Neural cell (in vitro differentiated cells): ENCODE results near the gene CXCR2. TPM values are rescaled to one million over a fixed set of nuclear protein-coding genes. Genes with fewer than 3 reads are reported as not detected.

Experiments used
- H2AFZ ChIP-seq: fragments of 200-600, 300-800 bp; sonication (generic), shearing (Covaris generic); 2 replicates; pipeline ENCODE4 v1.6.0; 2014; ENCODE audit warnings: low read depth, mild to moderate bottlenecking, antibody characterized with exemption, low read length, moderate library complexity
- H3F3A ChIP-seq: fragments of 200-600 bp; shearing (Covaris generic); 2 replicates; pipeline ENCODE4 v1.6.1; 2016; ENCODE audit warnings: mild to moderate bottlenecking, moderate library complexity, mixed read lengths, antibody characterized with exemption, low read length; ENCODE audit not compliant: insufficient read depth, poor library complexity, severe bottlenecking
- H3K27ac ChIP-seq: fragments of 200-600, 300-800 bp; sonication (generic), shearing (Covaris generic); 2 replicates; pipeline ENCODE4 v1.5.1; 2014; ENCODE audit warnings: mild to moderate bottlenecking, low read length, moderate library complexity
- H3K27me3 ChIP-seq: fragments of 300-800, 200-600 bp; sonication (generic), shearing (Covaris generic); 2 replicates; pipeline ENCODE4 v1.6.0; 2014; ENCODE audit warnings: mild to moderate bottlenecking, low read depth, low read length, moderate library complexity; ENCODE audit not compliant: insufficient read depth
- H3K36me3 ChIP-seq: fragments of 300-800, 200-600 bp; sonication (generic), shearing (Covaris generic); 2 replicates; pipeline ENCODE4 v1.5.1; 2014; ENCODE audit warnings: mild to moderate bottlenecking, antibody characterized with exemption, low read length, moderate library complexity; ENCODE audit not compliant: insufficient read depth
- H3K4me2 ChIP-seq: fragments of 300-800, 200-600 bp; sonication (generic), shearing (Covaris generic); 2 replicates; pipeline ENCODE4 v1.6.0; 2014; ENCODE audit warnings: mild to moderate bottlenecking, low read length
- H3K4me3 ChIP-seq: fragments of 300-800, 200-600 bp; sonication (generic), shearing (Covaris generic); 2 replicates; pipeline ENCODE4 v1.5.1; 2014; ENCODE audit warnings: mild to moderate bottlenecking, low read length, moderate library complexity
- H3K79me2 ChIP-seq: fragments of 200-600 bp; shearing (Covaris generic); replicated peaks from 2 replicates; pipeline ENCODE4 v1.6.0; 2014; ENCODE audit warnings: mild to moderate bottlenecking, low read length, moderate library complexity; ENCODE audit not compliant: insufficient read depth
- H3K9ac ChIP-seq: fragments of 300-800, 200-600 bp; sonication (generic), shearing (Covaris generic); 2 replicates; pipeline ENCODE4 v1.6.1; 2016; ENCODE audit warnings: mild to moderate bottlenecking, low read length, mixed read lengths
- H3K9me2 ChIP-seq: fragments of 200-600 bp; shearing (Covaris generic); 2 replicates; pipeline ENCODE4 v1.6.1; 2016; ENCODE audit warnings: mild to moderate bottlenecking, low read length, mixed read lengths; ENCODE audit not compliant: insufficient read depth
- H3K9me3 ChIP-seq: fragments of 200-600, 300-800 bp; sonication (generic), shearing (Covaris generic); 2 replicates; pipeline ENCODE4 v1.6.1; 2016; ENCODE audit warnings: mild to moderate bottlenecking, mixed run types, low read length, moderate library complexity, mixed read lengths
- H4K20me1 ChIP-seq: fragments of 200-600 bp; shearing (Covaris generic); 2 replicates; pipeline ENCODE4 v1.6.1; 2016; ENCODE audit warnings: mild to moderate bottlenecking, mixed run types; ENCODE audit not compliant: insufficient read depth
- CTCF ChIP-seq: fragments of 450-650 bp; IDR thresholded peaks from 2 replicates; pipeline ENCODE4 v1.5.1; 2014; ENCODE audit warnings: antibody characterized with exemption, mild to moderate bottlenecking, moderate library complexity; ENCODE audit not compliant: poor library complexity, severe bottlenecking
- EP300 ChIP-seq: fragments of 450-650 bp; conservative IDR thresholded peaks from 2 replicates; pipeline ENCODE4 v1.6.1; 2014; ENCODE audit warnings: antibody characterized with exemption, mild to moderate bottlenecking, moderate library complexity; ENCODE audit not compliant: poor library complexity, severe bottlenecking
- EZH2 ChIP-seq: fragments of 200-600, 300-800 bp; shearing (Covaris generic), sonication (generic); IDR thresholded peaks from 2 replicates; pipeline ENCODE4 v1.6.1; 2014; ENCODE audit warnings: antibody characterized with exemption, low read length, borderline replicate concordance, mild to moderate bottlenecking; ENCODE audit not compliant: insufficient read depth, poor library complexity, severe bottlenecking
- MXI1 ChIP-seq: fragments of 450-650 bp; conservative IDR thresholded peaks from 2 replicates; pipeline ENCODE4 v1.6.1; 2014; ENCODE audit warnings: antibody characterized with exemption, mild to moderate bottlenecking; ENCODE audit not compliant: poor library complexity, severe bottlenecking
- POLR2AphosphoS5 ChIP-seq: IDR thresholded peaks from 2 replicates; pipeline ENCODE4 v1.6.1; 2012
- RAD21 ChIP-seq: fragments of 450-650 bp; conservative IDR thresholded peaks from 2 replicates; pipeline ENCODE4 v1.6.1; 2014; ENCODE audit warnings: antibody characterized with exemption, mild to moderate bottlenecking, moderate library complexity
- REST ChIP-seq: IDR thresholded peaks from 2 replicates; pipeline ENCODE4 v1.6.1; 2012; ENCODE audit warnings: borderline replicate concordance
- SMC3 ChIP-seq: fragments of 450-650 bp; conservative IDR thresholded peaks from 2 replicates; pipeline ENCODE4 v1.6.1; 2014; ENCODE audit warnings: antibody characterized with exemption, mild to moderate bottlenecking, moderate library complexity; ENCODE audit not compliant: poor library complexity
- TAF1 ChIP-seq: IDR thresholded peaks from 2 replicates; pipeline ENCODE4 v1.6.1; 2012; ENCODE audit warnings: low read depth
- polyA plus RNA-seq: library from polyadenylated mRNA; depleted of rRNA; stranded (reverse); fragments of >200 nt; gene quantifications from 2 replicates; pipeline ENCODE4 v1.2.3, GENCODE V29; 2014

CXCR2 gene
- polyA plus RNA-seq, 1 donor from 2014 or later = not detected

- Histone ChIP-seq H3K9me3 (no peaks in the 10 kb centered on the region), H3K79me2 (no peaks in the 10 kb centered on the region), H3K36me3 (no peaks in the 10 kb centered on the region), H3K4me3 (no peak overlapping the region), H3K9ac (no peak overlapping the region), H4K20me1 (no peaks in the 10 kb centered on the region), H3K4me2 (no peak overlapping the region), H3F3A (no peaks in the 10 kb centered on the region), H3K9me2 (no peaks in the 10 kb centered on the region), H2AFZ (no peak overlapping the region), H3K27me3 (no peaks in the 10 kb centered on the region), H3K27ac (no peak overlapping the region)
- TF ChIP-seq EP300 = no peak
- TF ChIP-seq EZH2 = no peak
- TF ChIP-seq POLR2AphosphoS5 = no peak
- no peak for TF ChIP-seq TAF1
- TF ChIP-seq REST = no peak
- no peak for TF ChIP-seq SMC3
- TF ChIP-seq CTCF = no peak
- TF ChIP-seq RAD21 = no peak
- no peak for TF ChIP-seq MXI1
Observed at GRCh38 chr2:218149848-218150440, 24.1 kb downstream of the CXCR2 start.

- Histone ChIP-seq H3K27ac (no peak overlapping the region), H4K20me1 (no peaks in the 10 kb centered on the region), H3K9me2 (no peaks in the 10 kb centered on the region), H3K36me3 (no peaks in the 10 kb centered on the region), H2AFZ (no peak overlapping the region), H3K27me3 (no peaks in the 10 kb centered on the region), H3K9ac (no peak overlapping the region), H3K4me2 (no peak overlapping the region), H3K9me3 (no peaks in the 10 kb centered on the region), H3K4me3 (no peak overlapping the region), H3F3A (no peaks in the 10 kb centered on the region), H3K79me2 (no peaks in the 10 kb centered on the region)
- TF ChIP-seq TAF1 (no peak), RAD21 (no peak), SMC3 (no peak), REST (no peak), POLR2AphosphoS5 (no peak), MXI1 (no peak), CTCF (no peak), EP300 (no peak), EZH2 (no peak)
Observed at GRCh38 chr2:218152172-218152571, 26.3 kb downstream of the CXCR2 start.
